Measurements from ENCODE around the gene ATOX1. TPM values are rescaled to one million over a fixed set of nuclear protein-coding genes. Genes with fewer than 3 reads are reported as not detected.
"Not testable (repeated sequence)": the region's sequence is repeated elsewhere in the genome, so short reads cannot be mapped to it uniquely, and the experiment has no call there.

ATOX1 gene, protein sequence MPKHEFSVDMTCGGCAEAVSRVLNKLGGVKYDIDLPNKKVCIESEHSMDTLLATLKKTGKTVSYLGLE
- 19.8 and 39.4 TPM in 2 replicates for total RNA-seq (2014; rRNA removed; shearing (Covaris generic); ENCODE audit: low replicate concordance)

DNA sequence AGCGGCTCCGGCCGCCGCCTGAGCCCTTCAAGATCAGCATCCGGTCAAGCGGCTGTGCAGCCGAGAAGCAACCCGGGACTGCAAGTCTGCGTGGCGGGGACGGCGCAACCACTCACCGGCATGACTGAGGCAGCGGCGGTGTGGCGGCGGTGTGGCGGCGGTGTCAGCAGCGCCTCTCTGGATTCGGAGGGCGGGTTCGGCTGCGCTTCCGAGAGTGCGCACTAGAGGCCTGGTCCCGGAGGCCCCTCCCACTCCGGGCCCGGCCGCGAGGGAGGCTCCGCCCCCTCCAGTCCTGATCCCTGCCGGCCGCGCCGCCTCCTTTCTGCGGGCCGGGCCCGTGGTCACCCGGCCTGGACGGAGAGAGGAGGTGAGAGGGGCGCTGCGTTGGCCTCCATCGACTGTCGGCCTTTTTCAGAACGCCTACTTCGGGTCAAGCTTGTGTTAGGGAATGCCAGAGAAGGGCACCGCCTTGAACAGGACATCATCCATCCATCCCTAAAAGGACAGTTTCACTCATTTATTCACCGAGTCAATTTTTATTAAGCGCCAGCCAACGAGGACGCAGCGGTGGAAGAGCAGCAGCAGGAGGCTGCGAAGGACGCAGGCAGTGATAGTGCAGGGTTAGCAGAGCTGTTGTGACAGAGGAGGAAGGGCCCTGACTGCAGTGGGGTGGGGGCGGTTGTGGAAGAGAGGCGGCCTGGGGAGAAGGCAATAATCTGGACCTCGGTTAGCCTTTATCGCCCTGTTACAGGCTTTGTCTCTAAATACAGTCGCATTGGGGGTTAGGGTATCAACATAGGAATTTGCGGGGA is at the start of gene ATOX1:
Gene ATOX1 (minus strand): TSS at position 202 of the 812 bp plus-strand sequence. CDS start 80 bp downstream, at position 122.
- peak; percentile 87 for DNase-seq (ENCODE audit: low read depth)
- in situ Hi-C loops (cut with HindIII; ENCODE audit: low pct_unique_long_range_greater_than_20kb, low sequenced_read_pairs): no loop called here

DNA sequence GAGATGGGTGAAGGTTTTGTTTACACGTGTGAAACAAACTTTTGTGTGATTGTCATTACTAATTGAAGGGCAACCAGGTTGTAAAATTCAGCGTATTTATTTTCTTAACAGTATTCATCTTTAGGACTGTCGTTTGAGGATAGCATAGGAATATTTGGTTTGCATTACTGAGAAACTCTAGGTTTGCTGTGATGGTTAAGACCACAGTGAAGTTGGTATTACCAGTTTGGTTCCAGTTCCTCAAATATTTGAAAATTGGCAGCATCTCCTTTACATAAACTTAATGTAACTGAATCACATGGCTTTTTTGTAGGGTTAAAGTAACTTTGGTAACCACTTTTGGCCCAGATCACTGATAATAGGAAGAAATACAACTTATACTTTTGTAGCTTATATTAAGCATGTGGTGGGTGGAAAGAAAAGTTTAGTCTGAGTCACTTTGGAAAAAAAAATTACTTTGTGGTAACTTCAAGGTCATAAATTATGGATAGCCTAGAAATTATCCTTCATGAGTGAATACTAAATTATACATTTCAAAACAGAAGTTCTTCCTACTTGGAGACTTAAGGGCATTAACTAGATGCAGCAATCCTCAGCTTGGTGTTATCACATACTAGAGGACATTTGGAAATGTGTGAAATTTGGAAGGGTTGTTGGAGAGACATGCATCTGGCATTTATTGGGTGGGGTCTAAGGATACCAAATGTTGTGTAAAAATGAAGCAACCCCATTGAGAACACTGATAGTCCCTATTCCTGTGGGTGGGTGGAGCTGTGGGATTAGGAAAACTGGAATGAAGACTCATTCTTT is 47.2 kb upstream of the ATOX1 start:
- in situ Hi-C loops (cut with HindIII; ENCODE audit: low pct_unique_long_range_greater_than_20kb, low sequenced_read_pairs): no loop called here

DNA sequence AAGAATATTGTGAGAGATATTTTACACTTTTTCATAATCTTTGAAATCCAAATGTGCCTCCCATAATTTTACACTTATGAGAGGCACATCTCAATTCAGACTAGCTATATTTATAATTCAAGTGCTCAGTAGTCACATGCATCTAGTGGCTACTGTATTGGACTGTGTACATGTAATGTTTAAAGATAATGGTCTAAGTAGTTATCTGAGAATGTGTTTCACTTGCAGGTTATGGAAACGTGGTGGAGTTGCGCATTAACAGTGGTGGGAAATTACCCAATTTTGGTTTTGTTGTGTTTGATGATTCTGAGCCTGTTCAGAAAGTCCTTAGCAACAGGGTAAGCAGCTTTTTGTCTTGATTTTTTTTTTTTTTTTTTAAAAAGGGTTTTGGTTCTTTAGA is 42.1 kb upstream of the ATOX1 start:
- DNase-seq (ENCODE audit: low read depth): no peak
- in situ Hi-C loops (cut with HindIII; ENCODE audit: low pct_unique_long_range_greater_than_20kb, low sequenced_read_pairs): no loop called here

More for the DNA sequence above, 47.2 kb upstream of the ATOX1 start:
- no peak for DNase-seq (ENCODE audit: low read depth)

DNA sequence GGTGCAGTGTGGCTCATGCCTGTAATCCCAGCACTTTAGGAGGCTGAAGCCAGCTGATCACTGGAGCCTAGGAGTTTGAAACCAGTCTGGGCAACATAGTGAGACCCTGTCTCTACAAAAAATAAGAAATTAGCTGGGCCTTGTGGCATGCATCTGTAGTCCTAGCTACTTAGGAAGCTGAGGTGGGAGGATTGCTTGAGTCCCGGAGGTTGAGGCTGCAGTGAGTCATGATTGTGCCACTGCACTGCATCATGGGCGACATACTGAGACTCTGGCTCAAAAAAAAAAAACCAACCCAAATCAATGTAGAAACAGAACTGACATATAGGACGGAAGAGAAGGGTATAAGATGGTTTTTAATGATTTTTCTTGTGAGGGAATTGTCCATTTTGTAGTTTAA is 41.0 kb upstream of the ATOX1 start:
- no peak for DNase-seq (ENCODE audit: low read depth)
- in situ Hi-C loops (cut with HindIII; ENCODE audit: low pct_unique_long_range_greater_than_20kb, low sequenced_read_pairs): no loop called here

DNA sequence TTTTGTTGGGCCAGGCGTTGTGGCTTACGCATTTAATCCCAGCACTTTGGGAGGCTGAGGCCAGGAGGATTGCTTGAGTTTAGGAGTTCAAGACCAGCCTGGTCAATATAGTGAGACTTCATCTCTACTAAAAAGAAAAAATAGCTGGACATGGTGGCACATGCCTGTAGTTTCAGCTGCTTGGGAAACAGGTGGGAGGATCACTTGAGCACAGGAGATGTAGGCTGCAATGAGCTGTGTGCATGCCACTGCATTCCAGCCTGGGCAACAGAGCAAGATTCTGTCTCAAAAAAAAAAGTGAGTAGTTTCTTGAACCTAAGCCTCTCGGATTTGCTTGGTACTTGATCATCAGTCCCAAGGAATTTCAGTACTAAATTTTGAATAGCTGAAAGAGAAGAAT is 40.2 kb upstream of the ATOX1 start:
- no peak for DNase-seq (ENCODE audit: low read depth)
- in situ Hi-C loops (cut with HindIII; ENCODE audit: low pct_unique_long_range_greater_than_20kb, low sequenced_read_pairs): no loop called here

DNA sequence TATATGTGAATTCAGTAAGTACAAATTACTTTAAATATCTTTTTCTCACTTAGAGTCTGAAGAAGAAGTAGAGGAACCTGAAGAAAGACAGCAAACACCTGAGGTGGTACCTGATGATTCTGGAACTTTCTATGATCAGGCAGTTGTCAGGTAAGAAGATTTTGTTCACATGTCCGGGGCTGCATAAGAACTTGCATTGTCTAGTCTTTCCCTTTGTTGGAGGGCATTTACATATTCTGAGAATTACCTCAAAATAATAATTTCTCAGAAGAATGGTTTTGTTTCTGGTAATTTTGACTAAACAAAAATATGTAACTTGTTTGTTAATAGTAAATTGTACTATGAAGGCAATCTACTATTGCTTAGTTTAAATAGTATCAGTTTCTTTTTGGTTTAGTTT is 37.0 kb upstream of the ATOX1 start:
- no peak for DNase-seq (ENCODE audit: low read depth)
- in situ Hi-C loops (cut with HindIII; ENCODE audit: low pct_unique_long_range_greater_than_20kb, low sequenced_read_pairs): no loop called here

DNA sequence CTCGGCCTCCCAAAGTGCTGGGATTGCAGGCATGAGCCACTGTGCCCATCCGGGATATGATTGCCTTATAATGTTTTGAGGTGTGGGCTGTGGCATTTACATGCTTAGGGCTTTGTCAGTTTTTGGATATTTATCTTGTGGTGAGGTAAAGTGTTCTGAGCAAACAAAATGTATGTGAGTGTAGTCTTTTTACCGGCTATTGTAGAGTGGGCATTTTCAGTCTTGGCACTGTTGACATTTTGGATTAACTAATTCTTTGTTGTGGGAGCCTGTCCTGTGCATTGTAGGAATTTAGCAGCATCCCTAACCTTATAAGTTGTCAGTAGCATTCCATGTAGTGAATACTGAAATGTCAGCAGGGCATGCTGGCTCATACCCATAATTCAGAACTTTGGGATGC is 34.9 kb upstream of the ATOX1 start:
- in situ Hi-C loops (cut with HindIII; ENCODE audit: low pct_unique_long_range_greater_than_20kb, low sequenced_read_pairs): no loop called here
- DNase-seq (ENCODE audit: low read depth): no peak

DNA sequence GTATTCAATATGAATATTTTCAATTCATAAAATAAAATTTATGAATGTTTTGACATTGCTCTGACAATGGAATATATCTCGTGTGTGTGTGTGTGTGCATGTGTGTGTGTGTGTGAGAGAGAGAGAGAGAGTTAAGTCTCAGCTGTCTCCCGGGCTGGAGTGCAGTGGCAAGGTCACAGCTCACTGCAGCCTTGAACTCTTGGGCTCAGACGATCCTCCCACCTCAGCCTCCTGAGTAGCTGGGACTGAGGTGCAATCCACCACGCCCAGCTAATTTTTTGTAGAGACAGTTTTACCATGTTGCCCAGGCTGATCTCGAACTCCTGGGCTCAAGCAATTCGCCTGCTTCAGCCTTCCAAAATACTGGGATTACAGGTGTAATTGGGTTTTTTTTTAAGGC is 29.4 kb upstream of the ATOX1 start:
- no peak for DNase-seq (ENCODE audit: low read depth)
- in situ Hi-C loops (cut with HindIII; ENCODE audit: low pct_unique_long_range_greater_than_20kb, low sequenced_read_pairs): no loop called here

DNA sequence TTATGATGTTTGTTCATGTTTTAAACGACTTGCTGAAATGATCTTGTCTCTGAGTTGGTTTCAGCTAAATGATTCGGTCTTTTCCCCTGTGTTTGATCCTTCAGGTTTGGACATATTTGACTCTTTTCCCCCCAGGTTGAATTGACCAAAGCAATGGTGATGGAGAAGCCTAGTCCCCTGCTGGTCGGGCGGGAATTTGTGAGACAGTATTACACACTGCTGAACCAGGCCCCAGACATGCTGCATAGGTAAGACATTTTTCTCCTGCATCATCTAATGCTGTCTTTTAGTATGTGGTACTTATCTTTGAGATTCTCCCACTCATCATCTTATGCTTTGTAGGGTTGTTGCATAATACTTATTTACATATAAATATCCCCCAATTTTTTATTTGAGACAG is 28.0 kb upstream of the ATOX1 start:
- in situ Hi-C loops (cut with HindIII; ENCODE audit: low pct_unique_long_range_greater_than_20kb, low sequenced_read_pairs): no loop called here
- DNase-seq (ENCODE audit: low read depth): no peak

DNA sequence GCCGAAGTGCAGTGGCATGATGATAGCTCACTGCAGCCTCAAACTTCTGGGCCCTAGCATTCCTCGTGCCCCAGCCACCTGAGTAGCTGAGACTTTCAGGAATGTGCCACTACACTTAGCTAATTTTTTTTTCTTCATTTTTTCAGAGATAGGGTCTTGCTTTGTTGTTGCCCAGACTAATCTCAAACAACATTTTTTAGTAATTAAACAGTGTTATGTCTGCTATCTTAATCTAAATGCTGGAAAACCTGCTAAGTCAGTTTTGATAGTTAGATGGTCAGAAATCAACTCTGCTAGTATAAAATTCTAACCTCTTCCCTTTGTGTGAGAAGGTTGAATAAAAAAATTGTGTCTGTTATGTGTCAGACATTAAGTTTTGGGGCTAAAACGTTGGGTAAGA is 25.7 kb upstream of the ATOX1 start:
- in situ Hi-C loops (cut with HindIII; ENCODE audit: low pct_unique_long_range_greater_than_20kb, low sequenced_read_pairs): no loop called here
- no peak for DNase-seq (ENCODE audit: low read depth)

DNA sequence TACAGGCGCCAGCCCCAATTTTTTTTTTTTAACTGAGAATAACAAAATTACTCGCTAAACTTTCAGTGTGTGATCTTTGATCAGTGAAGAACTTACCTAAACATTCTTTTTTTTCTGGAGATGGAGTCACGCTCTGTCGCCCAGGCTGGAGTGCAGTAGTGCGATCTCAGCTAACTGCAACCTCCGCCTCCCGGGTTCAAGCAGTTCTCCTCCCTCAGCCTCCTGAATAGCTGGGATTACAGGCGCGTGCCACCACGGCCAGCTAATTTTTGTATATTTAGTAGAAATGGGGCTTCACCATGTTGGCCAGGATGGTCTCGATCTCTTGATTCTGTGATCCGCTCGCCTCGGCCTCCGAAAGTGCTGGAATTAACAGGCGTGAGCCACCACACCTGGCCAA is 25.2 kb upstream of the ATOX1 start:
- in situ Hi-C loops (cut with HindIII; ENCODE audit: low pct_unique_long_range_greater_than_20kb, low sequenced_read_pairs); DNase-seq (ENCODE audit: low read depth): not testable (repeated sequence)

DNA sequence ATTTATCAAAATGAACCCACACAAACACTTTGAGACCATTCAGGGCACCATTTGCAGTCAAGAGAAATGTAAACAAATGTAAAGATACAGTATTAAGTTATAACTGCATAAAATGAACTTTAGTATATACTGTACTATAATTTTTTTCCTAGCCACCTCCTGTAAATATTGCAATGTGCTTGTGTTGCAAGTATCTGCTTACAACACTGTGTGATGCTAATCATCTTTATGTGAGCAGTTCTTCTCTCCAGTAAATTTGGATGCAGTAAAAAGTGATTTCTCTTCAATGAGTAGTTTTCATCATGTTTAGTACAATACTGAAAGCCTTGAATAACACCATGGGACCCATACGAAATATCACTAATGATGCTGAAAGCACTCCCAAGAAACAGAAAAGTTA is 22.8 kb upstream of the ATOX1 start:
- in situ Hi-C loops (cut with HindIII; ENCODE audit: low pct_unique_long_range_greater_than_20kb, low sequenced_read_pairs): no loop called here

DNA sequence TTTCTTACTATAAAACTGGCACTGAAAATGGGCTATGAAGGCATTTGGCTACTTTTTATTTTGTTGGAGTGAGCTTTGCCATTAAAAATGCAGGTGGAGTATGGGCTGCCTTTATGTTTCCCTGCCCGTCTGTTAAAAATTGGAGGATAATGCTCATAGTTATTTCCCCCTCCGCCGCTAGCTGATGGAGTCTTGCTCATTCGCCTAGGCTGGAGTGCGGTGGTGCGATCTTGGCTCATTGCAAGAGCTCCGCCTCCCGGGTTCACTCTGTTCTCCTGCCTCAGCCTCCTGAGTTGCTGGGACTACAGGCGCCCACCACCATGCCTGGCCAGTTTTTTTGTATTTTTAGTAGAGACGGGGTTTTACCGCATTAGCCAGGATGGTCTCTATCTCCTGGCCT is 21.9 kb upstream of the ATOX1 start:
- in situ Hi-C loops (cut with HindIII; ENCODE audit: low pct_unique_long_range_greater_than_20kb, low sequenced_read_pairs): no loop called here
- DNase-seq (ENCODE audit: low read depth): no peak

More for the DNA sequence above, 22.8 kb upstream of the ATOX1 start:
- DNase-seq (ENCODE audit: low read depth): no peak

DNA sequence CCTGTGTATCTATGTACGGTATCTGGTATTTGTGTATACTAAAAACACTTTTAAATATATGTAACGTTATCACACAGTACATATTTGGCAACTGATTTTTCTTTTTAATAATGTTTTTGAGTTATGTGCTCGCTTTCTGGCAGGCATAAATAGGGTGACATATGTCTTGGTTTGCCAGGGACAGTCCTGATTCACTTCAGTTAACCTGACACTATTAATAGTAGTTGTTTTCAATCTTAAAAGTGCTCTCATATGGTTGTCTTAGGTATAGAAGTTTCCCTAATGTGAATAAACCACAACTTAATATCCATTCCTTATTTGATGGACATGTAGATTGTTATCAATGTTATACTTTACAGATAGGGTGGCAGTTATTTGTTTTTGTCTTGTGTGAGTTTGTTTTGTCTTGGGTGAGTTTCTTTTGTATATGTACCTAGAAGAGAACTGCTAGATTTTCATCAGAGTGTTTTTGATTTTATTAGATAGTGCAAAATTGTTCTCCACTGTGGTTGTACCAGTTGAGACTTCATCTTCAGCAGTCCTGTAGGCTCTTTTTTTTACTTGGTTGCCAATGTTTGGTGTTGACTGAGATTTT is 21.2 kb upstream of the ATOX1 start:
- in situ Hi-C loops (cut with HindIII; ENCODE audit: low pct_unique_long_range_greater_than_20kb, low sequenced_read_pairs): no loop called here
- no peak for DNase-seq (ENCODE audit: low read depth)

DNA sequence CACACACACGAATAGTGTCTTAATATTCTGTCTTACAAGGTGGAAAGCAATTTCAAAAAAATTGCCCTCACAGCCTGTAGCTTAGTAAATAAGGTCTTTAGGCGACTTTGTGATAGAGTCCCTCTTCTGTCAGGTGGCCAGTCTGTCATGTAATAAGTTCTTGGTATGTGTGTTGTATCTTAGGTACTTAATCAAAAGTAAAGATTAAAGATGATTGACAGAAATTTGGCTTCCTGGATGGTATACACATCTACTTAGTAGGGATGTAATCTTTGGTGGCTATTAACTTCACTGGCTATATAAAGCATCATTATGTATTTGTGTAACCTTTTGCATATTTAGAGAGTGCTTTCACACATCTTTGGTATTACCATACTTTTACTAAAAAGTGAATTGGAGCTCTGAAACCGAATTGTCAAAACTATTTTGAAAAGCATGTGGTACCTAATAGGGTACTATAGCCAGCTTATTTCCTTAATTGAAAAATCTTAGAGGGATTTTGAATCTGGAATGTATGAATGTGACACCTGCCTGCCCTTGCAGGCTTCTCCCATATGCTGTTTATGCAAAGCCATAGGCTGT is 16.7 kb upstream of the ATOX1 start:
- no peak for DNase-seq (ENCODE audit: low read depth)
- in situ Hi-C loops (cut with HindIII; ENCODE audit: low pct_unique_long_range_greater_than_20kb, low sequenced_read_pairs): no loop called here

DNA sequence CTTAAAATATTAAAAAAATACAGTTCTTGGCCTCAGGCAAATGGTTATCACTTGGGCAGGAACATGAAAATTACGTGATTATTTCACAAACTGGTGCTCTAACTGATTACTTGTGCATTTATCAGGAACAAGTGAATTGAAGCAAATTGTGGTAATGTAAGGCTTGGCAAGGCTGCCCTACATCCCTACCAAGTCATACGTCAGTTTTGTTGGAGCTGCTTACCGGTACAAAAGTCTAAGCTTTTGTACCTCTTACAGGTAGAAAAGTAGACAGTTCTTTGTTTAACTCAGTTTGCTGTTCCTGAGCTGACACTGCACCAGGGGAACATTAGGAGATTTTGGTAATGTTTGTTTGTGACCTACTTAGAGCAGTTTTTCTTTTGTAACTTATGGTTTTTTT is 15.5 kb upstream of the ATOX1 start:
- in situ Hi-C loops (cut with HindIII; ENCODE audit: low pct_unique_long_range_greater_than_20kb, low sequenced_read_pairs): no loop called here
- no peak for DNase-seq (ENCODE audit: low read depth)

DNA sequence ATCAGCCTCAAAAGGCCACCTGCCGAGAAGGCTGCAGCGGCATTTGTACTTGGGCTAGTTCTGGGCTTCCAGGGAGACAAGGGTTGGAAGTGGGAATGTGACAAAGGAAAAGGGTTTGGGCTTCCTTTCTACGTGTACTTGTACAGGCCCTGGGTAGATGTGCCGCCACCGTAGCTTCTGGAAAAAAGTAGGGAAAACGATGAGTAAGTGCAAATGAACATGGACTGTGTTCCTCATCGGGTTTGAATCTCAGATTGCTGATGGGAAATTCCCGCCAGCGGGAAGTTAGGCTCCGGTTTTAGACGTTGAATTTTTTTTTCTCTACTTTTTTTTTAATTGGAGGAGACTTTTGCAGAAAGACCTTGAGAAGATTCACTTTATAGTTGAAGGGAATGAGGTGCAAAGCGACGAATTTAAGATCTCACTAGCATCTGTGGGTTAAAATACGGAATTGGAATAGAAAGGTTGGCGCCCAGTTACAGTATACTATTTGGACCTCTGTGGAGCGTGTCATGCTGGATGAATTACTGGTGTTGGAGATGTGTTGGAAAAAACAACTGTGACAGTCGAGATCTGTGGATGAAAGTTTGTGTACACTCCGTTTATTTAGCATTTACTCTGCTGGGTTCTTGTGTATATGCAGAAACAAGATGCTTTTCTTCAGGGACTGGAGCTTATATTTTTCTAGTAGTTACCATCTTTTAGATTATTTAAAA is 14.6 kb upstream of the ATOX1 start:
- in situ Hi-C loops (cut with HindIII; ENCODE audit: low pct_unique_long_range_greater_than_20kb, low sequenced_read_pairs): no loop called here
- peak; percentile 37 for DNase-seq (ENCODE audit: low read depth)

All from Caki2 (cell line).